Measurements from ENCODE around the gene MAP6. TPM values are rescaled to one million over a fixed set of nuclear protein-coding genes. Genes with fewer than 3 reads are reported as not detected.
A peak's percentile ranks its signal among the peaks of the same experiment; 100 is the strongest.

The MAP6 gene
- total RNA-seq, 1 donor from 2014 or later, result 0.92 TPM

DNA sequence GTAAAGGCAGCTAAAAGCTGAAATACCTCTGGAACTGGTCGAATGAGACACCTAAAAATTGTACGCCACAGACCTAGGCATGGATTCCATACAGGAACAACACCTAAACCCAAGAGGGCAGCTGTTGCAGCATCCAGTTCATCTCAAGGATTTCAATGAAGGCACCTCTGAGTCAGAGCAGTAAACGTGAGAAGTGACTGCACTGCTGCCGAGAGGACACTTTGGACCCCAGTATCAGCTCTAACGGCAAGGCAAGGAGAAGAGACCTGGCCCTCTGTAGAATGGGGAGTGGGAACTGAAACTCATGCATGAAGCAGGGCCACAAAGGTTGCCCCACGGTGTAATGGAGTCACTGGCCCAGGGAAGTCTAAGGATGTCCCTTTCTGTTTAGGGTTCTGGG lies 23.9 kb downstream of the MAP6 start:
- TF ChIP-seq CTCF (IDR thresholded peaks at IDR 0.05; ENCODE audit: unreplicated experiment), result no peak
- Mint-ChIP-seq H3K27me3 (ENCODE audit: low read depth) (no peaks in the 10 kb centered on the region), H3K4me3 (no peak overlapping the region), H3K9me3 (no peaks in the 10 kb centered on the region), H3K4me1 (peaks cover 16% of the 10 kb centered on the region), H3K36me3 (no peaks in the 10 kb centered on the region), H3K27ac (no peak overlapping the region)
- no peak for DNase-seq (ENCODE audit: low spot score in 2 of 2, unreplicated experiment in 2 of 2)

DNA sequence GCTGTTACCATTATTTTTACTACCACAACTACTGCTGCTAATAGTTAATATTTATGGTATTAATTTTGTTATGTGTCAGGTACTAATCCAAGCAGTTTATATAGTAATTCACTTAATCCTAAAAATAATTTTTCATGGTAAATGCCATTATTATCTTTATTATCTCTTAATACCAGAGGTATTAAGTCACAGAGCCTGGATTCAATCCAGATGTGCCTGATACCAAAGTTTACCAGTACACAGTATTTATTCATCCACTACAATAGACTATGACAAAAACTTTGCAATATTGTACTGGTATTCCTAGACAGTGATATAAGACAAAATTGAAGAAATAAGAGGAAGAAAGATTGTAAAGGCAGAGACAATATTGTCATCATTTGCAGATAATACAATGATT lies 24.5 kb downstream of the MAP6 start:
- no peaks in the 10 kb centered on the region for H3K36me3 Mint-ChIP-seq
- no peak for TF ChIP-seq CTCF (IDR thresholded peaks at IDR 0.05; ENCODE audit: unreplicated experiment)
- peaks cover 21% of the 10 kb centered on the region for H3K4me1 Mint-ChIP-seq
- no peaks in the 10 kb centered on the region for H3K9me3 Mint-ChIP-seq
- H3K27ac Mint-ChIP-seq, result no peak overlapping the region
- no peak for DNase-seq (ENCODE audit: low spot score in 2 of 2, unreplicated experiment in 2 of 2)
- no peak overlapping the region for H3K4me3 Mint-ChIP-seq
- H3K27me3 Mint-ChIP-seq (ENCODE audit: low read depth), result no peaks in the 10 kb centered on the region

- Mint-ChIP-seq H3K4me1 (peaks cover 29% of the 10 kb centered on the region), H3K27me3 (ENCODE audit: low read depth) (no peaks in the 10 kb centered on the region), H3K36me3 (no peaks in the 10 kb centered on the region)
Measured at GRCh38 chr11:75642402-75643113, 26.3 kb downstream of the MAP6 start.

GRCh38 chr11:75639762-75640181 lies 29.1 kb downstream of the MAP6 start:
- DNase-seq (ENCODE audit: low spot score in 2 of 2, unreplicated experiment in 2 of 2), result peak; percentile 32 to 65
- Mint-ChIP-seq H3K4me1 (peaks cover 24% of the 10 kb centered on the region), H3K27me3 (ENCODE audit: low read depth) (peaks cover 3% of the 10 kb centered on the region), H3K36me3 (no peaks in the 10 kb centered on the region), H3K9me3 (no peaks in the 10 kb centered on the region), H3K27ac (peak overlapping the region; percentile 74), H3K4me3 (peak overlapping the region; percentile 4)
- no peak for TF ChIP-seq CTCF (IDR thresholded peaks at IDR 0.05; ENCODE audit: unreplicated experiment)

More at GRCh38 chr11:75642402-75643113, 26.3 kb downstream of the MAP6 start:
- Mint-ChIP-seq H3K4me3 (no peak overlapping the region), H3K27ac (no peak overlapping the region), H3K9me3 (no peaks in the 10 kb centered on the region)
- TF ChIP-seq CTCF (IDR thresholded peaks at IDR 0.05; ENCODE audit: unreplicated experiment), result no peak
- no peak for DNase-seq (ENCODE audit: low spot score in 2 of 2, unreplicated experiment in 2 of 2)

- Mint-ChIP-seq H3K4me3 (no peak overlapping the region), H3K36me3 (no peaks in the 10 kb centered on the region), H3K9me3 (no peaks in the 10 kb centered on the region), H3K27ac (no peak overlapping the region), H3K27me3 (ENCODE audit: low read depth) (peaks cover 4% of the 10 kb centered on the region), H3K4me1 (peaks cover 32% of the 10 kb centered on the region)
- no peak for DNase-seq (ENCODE audit: low spot score in 2 of 2, unreplicated experiment in 2 of 2)
- TF ChIP-seq CTCF (IDR thresholded peaks at IDR 0.05; ENCODE audit: unreplicated experiment), result no peak
Measured at GRCh38 chr11:75637998-75638397, 30.8 kb downstream of the MAP6 start.
